Stimulated activated CD4-positive, alpha-beta T cell treated with anti-CD3 and anti-CD28 coated beads, Interleukin-2, amount 100 ng/mL, for 48 hours (primary cell): Measurements from ENCODE around the gene TMEM221.

Source experiments
- DNase-seq, 2 donors: peaks; one replicate each; pipeline ENCODE4 v3.0.0-alpha.2; 2020

Gene TMEM221

DNA sequence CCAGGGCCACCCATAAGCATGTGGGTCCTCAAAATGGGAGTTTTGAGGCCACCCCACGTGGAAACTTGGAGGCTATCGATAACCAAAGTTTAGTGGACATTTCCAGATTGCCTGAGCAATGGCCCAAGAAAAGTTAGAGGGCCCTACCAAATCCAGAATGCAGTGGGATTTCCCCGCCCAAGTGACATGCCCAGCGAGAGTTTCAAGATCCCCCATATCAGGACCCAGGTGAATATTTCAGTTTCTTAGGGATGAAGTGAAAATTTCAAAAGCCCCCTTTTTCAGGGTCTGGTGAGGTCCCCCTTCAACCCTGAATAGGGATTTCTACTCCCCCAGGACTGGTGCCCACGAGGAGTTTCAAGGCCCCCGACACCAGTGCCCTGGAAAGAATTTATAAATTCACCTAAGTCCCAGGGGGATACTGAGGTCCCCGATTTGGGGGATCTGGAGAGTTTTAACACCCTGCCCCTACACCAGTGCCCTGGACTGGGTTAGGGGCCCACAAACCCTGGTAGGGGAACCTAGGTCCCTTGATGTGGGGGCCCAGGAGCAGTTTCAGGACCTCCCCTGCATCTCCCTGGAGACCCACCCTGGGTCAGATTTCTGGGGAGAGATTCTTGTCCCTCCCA lies 43.7 kb downstream of the TMEM221 start:
- DNase-seq: no peak

DNA sequence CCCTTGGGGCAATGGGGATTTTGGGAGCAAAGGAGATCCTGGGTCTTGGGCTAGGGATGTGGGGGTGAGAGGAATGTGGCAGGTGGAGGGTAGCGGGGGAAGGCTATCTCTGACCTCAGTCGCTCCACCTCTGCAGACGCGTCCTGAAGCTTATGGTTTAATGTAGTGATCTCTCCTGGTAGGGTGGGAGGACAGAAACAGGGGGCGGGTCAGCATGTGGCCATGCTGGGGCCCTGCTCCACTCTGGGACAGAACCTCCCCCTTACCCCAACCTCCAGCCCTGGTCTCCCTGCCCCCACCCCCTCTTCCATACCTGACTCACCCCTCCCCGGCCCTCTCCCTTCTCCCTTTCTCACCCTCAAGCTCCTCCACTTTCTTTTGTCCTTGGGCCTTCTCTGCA lies 44.5 kb downstream of the TMEM221 start:
- DNase-seq: no peak

- peak; percentile 47 to 59 for DNase-seq
Observed at GRCh38 chr19:17402982-17403855, 45.2 kb downstream of the TMEM221 start.

- no peak for DNase-seq
Observed at GRCh38 chr19:17401628-17402027, 46.8 kb downstream of the TMEM221 start.

DNA sequence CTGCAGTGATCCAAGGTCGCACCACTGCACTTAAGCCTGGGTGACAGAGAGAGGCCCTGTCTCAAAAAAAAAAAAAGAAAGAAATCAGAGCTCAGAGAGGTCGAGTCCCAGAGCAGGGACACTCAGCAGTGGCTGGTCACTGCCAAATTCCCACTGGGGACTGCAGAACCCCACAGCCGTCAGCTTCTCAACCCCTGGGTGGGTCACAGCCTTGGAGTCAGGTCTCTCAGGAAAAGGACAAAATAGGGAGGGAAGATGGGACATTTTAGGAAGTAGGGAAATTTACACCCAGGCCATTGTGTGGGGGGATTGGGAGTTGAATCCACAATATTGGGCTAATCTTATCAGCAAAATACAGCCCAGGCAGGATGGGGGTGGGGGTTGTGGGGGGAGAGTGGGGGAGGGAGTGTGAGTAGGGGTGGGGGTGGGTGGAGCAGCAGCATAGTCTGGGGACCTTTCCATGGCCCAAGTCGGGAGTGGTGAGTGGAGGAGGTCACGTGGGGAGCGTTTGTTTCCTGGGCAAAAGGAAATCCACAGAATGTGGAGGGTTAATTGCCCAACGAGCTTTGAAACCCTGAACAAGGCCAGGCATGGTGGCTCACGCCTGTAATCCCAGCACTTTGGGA lies 49.5 kb downstream of the TMEM221 start:
- DNase-seq: no peak

GRCh38 chr19:17394891-17395415 lies 53.5 kb downstream of the TMEM221 start:
- DNase-seq: peak; percentile 66 to 81

DNA sequence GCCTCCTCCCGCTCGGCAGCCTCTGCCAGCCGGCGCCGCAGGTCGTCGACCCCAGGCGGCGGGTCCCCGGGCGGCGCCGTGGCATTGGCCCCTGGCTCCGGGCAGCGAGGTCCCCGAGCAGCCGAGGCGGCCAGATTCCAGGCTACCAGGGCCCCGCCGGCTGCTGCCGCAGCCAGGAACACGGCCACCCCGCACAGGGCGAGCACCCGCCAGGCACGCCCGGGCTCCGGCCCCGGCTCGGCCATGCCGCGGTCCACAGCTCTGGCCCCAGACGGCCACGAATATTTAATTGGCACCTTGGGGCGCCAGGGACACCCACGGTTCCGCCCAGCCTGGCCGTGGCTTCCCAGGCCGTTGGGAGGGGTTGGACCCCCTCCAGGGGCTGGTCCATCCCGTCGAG lies 54.6 kb downstream of the TMEM221 start, which contains the start of gene CCDC194:
Gene CCDC194 (minus strand): TSS at position 283 of the 400 bp plus-strand sequence. CDS start 38 bp downstream, at position 245.
- DNase-seq: no peak

DNA sequence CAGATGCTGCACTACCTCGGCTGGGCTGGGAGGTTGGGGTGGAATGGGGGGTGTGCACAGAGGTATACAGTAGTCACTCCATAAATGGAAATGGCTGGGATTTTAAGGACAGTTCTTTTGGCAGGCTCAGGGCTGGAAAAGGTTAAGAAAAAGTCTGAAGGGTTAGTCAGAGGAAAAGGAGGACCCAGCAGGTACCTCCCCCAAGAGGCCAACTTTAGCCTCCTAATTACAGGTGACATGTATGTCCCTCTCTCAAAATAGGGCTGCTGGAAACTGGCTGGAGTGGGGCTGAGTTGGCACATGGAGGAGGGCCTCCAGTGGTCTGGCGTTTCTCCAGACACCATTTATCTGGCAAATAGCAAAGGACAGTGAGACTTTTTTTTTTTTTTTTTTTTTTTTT lies 55.5 kb downstream of the TMEM221 start:
- no peak for DNase-seq

- DNase-seq: no peak
Observed at GRCh38 chr19:17391371-17392151, 56.9 kb downstream of the TMEM221 start.

- peak; percentile 87 to 89 for DNase-seq
Observed at GRCh38 chr19:17390665-17391370, 57.6 kb downstream of the TMEM221 start.

GRCh38 chr19:17389957-17390664 lies 58.4 kb downstream of the TMEM221 start:
- no peak for DNase-seq

DNA sequence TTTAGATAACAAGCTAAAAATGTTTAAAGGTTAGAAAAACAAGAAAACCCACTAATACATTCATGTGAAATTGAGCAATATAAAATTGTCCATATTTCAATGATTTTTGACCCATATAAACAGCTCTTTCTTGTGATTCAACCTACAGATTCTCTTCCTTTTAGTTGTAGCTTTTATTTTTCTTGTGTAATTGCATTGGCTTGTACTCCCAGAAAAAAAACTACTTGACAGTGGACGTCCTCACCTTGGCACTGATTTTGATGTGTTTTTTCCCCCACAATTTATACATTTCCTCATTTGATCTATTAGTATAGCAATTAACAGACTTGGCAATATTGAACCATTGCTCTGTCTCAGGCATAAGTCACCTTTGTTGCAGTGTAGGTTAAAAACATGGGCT lies 59.2 kb downstream of the TMEM221 start:
- no peak for DNase-seq

DNA sequence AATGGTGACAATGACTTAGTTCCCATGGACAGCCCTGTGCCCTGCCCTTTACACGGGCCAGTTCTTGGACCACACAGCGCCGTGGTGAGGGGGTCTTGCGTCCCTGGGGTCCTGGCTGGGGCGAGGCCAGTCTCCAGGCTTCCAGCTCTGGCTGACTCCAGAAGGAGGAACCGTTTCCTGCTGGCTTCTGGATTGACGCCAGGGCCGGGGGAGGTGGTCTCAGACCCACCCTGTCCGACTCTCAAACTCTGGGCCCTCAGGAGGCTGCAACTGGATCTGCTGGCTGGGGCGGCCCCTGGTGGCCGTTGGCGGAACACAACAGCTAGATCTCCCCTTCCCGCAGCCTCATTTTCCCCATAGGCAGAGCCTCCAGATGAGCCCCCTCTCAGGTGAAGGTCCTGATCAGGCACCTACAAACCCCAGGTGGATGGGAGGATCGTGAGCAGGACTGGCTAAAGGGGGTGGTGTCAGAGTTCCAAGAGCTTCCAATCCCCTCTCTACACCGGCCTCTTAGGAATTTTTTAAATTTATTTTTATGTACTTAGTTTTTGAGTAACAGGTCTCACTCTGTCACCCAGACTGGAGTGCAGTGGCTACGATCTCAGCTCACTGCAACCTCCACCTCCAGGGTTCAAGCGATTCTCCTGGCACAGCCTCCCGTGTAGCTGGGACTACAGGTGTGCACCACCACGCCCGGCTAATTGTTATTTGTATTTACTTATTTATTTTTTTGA lies 62.4 kb downstream of the TMEM221 start:
- DNase-seq: peak; percentile 59 to 70
